BJ (cell line): ENCODE data around the gene PRKG1. TPM values are rescaled to one million over a fixed set of nuclear protein-coding genes. Genes with fewer than 3 reads are reported as not detected.

Experiments used
- CTCF ChIA-PET: fragments of 350-600 bp; formaldehyde crosslinking; extraction: SDS; loops from one replicate; lab custom pipeline; 2021; ENCODE audit warnings: antibody characterized with exemption, inconsistent platforms; lab: Yijun Ruan, JAX
- POLR2A ChIA-PET: fragments of 300-600 bp; sonication (Branson Sonifier 250); formaldehyde crosslinking; extraction: SDS; loops from one replicate; lab custom pipeline; 2021; ENCODE audit warnings: antibody characterized with exemption; lab: Charles Lee
- DNase-seq: peaks from one replicate; pipeline ENCODE4 v3.0.0-alpha.2; 2011; ENCODE audit warnings: low read depth
- H3K27me3 ChIP-seq: 2 replicates; pipeline ENCODE4 v1.6.0; 2011; ENCODE audit warnings: low read length; ENCODE audit not compliant: control insufficient read depth, insufficient read depth
- H3K36me3 ChIP-seq: 2 replicates; pipeline ENCODE4 v1.5.1; 2011; ENCODE audit warnings: low read length; ENCODE audit not compliant: control insufficient read depth, insufficient read depth
- H3K4me3 ChIP-seq: 2 replicates; pipeline ENCODE4 v1.5.1; 2011; ENCODE audit warnings: low read depth, mild to moderate bottlenecking, control low read depth, low read length
- polyA plus RNA-seq: library from polyadenylated mRNA; depleted of rRNA; stranded (reverse); fragments of >200 nt; gene quantifications from 2 replicates; pipeline ENCODE4 v1.2.3, GENCODE V29; 2011
- TF ChIP-seq, protein P1 (sequence below): IDR thresholded peaks from 2 replicates; pipeline ENCODE4 v1.5.1; 2011; ENCODE audit warnings: low read depth, mild to moderate bottlenecking, control low read depth, inconsistent platforms, low read length, moderate library complexity; ENCODE audit not compliant: insufficient read depth

PRKG1 gene
- polyA plus RNA-seq, 1 experiment: 9.7 TPM

DNA sequence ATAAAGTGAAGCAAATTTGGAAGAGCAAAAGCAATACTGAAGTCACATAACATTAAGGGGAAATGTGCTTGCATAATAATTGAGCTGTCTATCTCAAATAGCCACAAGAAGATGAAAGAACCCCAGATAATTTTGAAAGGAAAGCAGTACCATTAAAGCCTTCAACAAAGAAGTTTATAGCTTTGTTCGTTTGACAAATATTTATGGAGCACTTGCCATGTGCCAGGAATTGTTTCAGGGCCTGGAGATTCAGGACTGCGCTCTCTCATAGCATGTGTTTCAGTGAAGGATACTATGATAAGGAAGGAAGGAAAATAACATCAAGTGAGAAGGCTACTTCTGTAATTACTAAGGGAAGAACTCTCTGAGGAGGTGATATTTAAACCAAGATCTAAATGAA lies 837.4 kb downstream of the PRKG1 start:
- DNase-seq: no peak
- Histone ChIP-seq H3K36me3 (no peaks in the 10 kb centered on the region), H3K27me3 (no peaks in the 10 kb centered on the region), H3K4me3 (no peak overlapping the region)
- CTCF ChIA-PET: interaction anchor here (1.0 kb wide), 1 partner anchor 14 kb away, joined by 3 read pairs; no protein-coding TSS in a partner anchor
- TF ChIP-seq, protein P1, sequence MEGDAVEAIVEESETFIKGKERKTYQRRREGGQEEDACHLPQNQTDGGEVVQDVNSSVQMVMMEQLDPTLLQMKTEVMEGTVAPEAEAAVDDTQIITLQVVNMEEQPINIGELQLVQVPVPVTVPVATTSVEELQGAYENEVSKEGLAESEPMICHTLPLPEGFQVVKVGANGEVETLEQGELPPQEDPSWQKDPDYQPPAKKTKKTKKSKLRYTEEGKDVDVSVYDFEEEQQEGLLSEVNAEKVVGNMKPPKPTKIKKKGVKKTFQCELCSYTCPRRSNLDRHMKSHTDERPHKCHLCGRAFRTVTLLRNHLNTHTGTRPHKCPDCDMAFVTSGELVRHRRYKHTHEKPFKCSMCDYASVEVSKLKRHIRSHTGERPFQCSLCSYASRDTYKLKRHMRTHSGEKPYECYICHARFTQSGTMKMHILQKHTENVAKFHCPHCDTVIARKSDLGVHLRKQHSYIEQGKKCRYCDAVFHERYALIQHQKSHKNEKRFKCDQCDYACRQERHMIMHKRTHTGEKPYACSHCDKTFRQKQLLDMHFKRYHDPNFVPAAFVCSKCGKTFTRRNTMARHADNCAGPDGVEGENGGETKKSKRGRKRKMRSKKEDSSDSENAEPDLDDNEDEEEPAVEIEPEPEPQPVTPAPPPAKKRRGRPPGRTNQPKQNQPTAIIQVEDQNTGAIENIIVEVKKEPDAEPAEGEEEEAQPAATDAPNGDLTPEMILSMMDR: no peak
- POLR2A ChIA-PET: no interaction called here

DNA sequence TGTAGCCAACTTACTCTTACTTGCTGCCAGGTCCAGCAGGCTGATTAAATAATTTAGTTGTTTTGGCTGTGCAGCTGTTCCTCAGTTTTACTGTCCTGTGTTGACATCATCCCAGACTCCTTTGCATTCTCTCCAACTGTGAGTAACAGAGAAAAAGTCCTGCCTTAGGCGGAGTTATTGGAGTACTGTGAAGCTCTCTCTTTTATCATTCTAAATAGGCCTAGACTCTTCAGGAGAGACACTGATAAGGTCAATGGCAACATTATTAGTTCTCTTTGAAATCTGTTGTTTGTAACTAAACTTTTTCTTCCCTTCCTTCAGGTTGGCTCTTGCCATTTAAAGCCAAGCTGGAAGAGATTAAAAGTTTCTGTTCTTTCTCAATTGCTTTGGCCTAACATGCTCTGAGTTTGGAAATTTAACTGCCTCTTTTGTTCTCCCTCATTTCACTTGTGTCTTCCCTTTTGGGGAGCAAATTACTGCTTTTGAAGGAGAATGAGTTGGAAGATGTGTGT lies 840.8 kb downstream of the PRKG1 start:
- H3K4me3 ChIP-seq: no peak overlapping the region
- ChIA-PET CTCF (no interaction called here), POLR2A (no interaction called here)
- TF ChIP-seq, protein P1: no peak
- no peaks in the 10 kb centered on the region for H3K36me3 ChIP-seq
- no peak for DNase-seq
- H3K27me3 ChIP-seq: no peaks in the 10 kb centered on the region

DNA sequence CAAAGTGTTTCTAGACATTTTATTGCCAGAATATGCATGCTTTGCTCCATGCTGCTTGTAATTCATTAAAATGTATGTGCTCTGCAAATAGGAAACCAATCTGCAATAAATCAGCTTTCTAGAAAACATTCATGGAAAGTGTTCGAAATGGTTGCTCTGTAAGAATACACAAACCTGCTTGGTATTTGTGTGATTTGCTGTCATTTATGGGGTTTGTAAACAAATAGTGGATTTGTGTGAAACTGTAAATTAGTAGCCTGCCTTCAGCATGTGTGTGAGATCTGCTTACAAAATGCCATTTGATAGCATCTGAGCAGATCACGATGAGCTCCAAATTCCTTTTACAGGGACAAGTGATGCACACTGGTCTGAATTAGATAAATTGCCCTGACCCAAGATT lies 844.2 kb downstream of the PRKG1 start:
- POLR2A ChIA-PET: no interaction called here
- CTCF ChIA-PET: no interaction called here
- no peak for DNase-seq
- Histone ChIP-seq H3K36me3 (no peaks in the 10 kb centered on the region), H3K4me3 (no peak overlapping the region), H3K27me3 (no peaks in the 10 kb centered on the region)
- TF ChIP-seq, protein P1: no peak

DNA sequence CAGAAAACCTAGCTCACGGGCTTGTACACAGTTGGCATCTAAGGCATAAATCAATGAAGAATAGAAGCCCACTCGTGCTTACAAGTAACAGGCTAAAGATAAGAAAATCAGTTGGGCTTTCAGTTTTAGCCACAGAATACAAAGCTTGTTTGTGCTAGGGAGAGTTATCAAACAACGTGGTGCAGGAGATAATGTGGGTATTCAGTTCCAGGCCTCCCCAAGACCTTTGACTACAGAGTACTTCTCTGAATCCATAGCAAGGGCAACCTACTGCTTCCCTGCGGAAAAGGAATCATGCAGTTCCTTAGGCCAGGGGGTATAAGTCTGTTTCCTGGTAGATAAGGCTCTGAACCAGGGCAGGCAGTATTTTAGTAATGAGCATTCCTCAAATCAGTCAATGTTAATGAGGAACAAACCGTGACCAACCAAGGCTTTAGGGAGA lies 844.6 kb downstream of the PRKG1 start:
- no peak for DNase-seq
- TF ChIP-seq, protein P1: no peak
- ChIA-PET CTCF (no interaction called here), POLR2A (no interaction called here)
- H3K4me3 ChIP-seq: no peak overlapping the region
- H3K27me3 ChIP-seq: no peaks in the 10 kb centered on the region
- H3K36me3 ChIP-seq: no peaks in the 10 kb centered on the region

DNA sequence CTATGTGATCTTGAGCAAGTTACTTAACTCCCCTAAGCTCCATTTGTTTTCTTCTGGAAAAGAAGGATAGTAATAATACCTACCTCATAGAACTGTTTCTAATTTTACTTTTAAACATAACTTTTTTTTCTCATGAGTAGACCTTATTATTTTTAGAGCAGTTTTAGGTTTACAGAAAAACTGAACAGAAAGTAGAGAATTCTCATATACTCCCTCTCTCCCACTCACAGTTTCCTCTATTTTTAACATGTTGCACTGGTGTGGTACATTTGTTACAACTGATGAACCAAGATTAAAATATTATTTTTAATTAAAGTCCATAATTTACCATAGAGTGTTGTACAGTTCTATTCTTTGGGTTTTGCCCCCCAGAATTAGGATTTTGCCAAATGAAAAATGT lies 846.4 kb downstream of the PRKG1 start:
- POLR2A ChIA-PET: no interaction called here
- TF ChIP-seq, protein P1: no peak
- Histone ChIP-seq H3K36me3 (no peaks in the 10 kb centered on the region), H3K27me3 (no peaks in the 10 kb centered on the region), H3K4me3 (no peak overlapping the region)
- CTCF ChIA-PET: no interaction called here
- no peak for DNase-seq
